ENCODE data around the gene PPIL6.

DNA sequence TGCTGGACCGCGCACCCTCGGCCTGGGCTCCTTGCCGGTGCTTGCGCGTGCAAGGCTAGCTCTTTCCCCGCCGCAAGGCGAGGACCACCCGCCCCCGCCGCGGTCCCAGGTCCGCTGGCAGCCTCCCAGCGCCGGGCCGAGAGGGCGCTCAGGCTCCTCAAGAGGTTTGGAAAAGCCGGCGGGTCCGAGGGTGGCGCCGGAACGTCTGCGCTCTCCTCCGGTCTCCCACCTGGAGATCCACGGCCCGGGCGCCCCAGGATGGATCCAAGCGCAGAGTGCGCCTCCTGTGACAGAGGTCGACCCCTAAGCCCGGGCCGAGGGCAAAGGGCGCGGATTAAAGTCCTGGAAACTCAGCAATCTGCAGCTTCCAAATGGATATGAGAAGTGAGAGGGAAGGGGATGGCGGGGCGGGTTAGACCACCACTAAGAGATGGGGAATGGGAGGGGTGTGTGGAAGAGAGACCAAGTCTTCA, 15.7 kb upstream of the PPIL6 start:
- no peak for TF ChIP-seq YY1 (IDR thresholded peaks at IDR 0.05; ENCODE audit: low read depth)
- TF ChIP-seq, protein P1, sequence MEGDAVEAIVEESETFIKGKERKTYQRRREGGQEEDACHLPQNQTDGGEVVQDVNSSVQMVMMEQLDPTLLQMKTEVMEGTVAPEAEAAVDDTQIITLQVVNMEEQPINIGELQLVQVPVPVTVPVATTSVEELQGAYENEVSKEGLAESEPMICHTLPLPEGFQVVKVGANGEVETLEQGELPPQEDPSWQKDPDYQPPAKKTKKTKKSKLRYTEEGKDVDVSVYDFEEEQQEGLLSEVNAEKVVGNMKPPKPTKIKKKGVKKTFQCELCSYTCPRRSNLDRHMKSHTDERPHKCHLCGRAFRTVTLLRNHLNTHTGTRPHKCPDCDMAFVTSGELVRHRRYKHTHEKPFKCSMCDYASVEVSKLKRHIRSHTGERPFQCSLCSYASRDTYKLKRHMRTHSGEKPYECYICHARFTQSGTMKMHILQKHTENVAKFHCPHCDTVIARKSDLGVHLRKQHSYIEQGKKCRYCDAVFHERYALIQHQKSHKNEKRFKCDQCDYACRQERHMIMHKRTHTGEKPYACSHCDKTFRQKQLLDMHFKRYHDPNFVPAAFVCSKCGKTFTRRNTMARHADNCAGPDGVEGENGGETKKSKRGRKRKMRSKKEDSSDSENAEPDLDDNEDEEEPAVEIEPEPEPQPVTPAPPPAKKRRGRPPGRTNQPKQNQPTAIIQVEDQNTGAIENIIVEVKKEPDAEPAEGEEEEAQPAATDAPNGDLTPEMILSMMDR (IDR thresholded peaks at IDR 0.05): no peak
- no peak for TF ChIP-seq RAD21 (IDR thresholded peaks at IDR 0.05; ENCODE audit: low read length)
- no peak for TF ChIP-seq SIN3A (IDR thresholded peaks at IDR 0.05; ENCODE audit: borderline replicate concordance, low read depth, low read length)
- no peak for TF ChIP-seq MAX (IDR thresholded peaks at IDR 0.05; ENCODE audit: low read depth)
- no peak for TF ChIP-seq TEAD4 (IDR thresholded peaks at IDR 0.05; ENCODE audit: borderline replicate concordance, insufficient read depth)
- no peak for TF ChIP-seq NFIC (IDR thresholded peaks at IDR 0.05; ENCODE audit: borderline replicate concordance)
- TF ChIP-seq EP300 (IDR thresholded peaks at IDR 0.05; ENCODE audit: borderline replicate concordance in 1 of 2, low read depth in 1 of 2, low read length in 1 of 2): no peak
- TF ChIP-seq POLR2AphosphoS5 (IDR thresholded peaks at IDR 0.05; ENCODE audit: low read depth, low read length): no peak
- TF ChIP-seq, protein P2, sequence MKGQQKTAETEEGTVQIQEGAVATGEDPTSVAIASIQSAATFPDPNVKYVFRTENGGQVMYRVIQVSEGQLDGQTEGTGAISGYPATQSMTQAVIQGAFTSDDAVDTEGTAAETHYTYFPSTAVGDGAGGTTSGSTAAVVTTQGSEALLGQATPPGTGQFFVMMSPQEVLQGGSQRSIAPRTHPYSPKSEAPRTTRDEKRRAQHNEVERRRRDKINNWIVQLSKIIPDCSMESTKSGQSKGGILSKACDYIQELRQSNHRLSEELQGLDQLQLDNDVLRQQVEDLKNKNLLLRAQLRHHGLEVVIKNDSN (IDR thresholded peaks at IDR 0.05; ENCODE audit: borderline replicate concordance, low read depth): no peak
- TF ChIP-seq RXRA (IDR thresholded peaks at IDR 0.05; ENCODE audit: borderline replicate concordance, low read depth): no peak
- TF ChIP-seq REST (IDR thresholded peaks at IDR 0.05; ENCODE audit: low read depth, low read length): no peak
- no peak for TF ChIP-seq JUND (IDR thresholded peaks at IDR 0.05)
